PC-3 (cell line): ENCODE measurements around the gene TNFSF13B. TPM values are rescaled to one million over a fixed set of nuclear protein-coding genes. Genes with fewer than 3 reads are reported as not detected.

ENCODE experiments used
- ATAC-seq: fragments of 200-7000 bp; cut with Tn5 transposase; 2 replicates; pipeline ENCODE4 v1.9.1; 2020; ENCODE audit warnings: mild to moderate bottlenecking, moderate library complexity
- BruUV-seq: library from RNA; stranded (reverse); fragments of 400-500 nt; replicated peaks from 2 replicates; lab custom pipeline; 2021; lab: Mats Ljungman, UMichigan
- CTCF ChIA-PET: fragments of 300-600 bp; sonication (Branson Sonifier 250); formaldehyde crosslinking; loops from one replicate; lab custom pipeline; 2022; ENCODE audit warnings: antibody characterized with exemption; lab: Charles Lee
- POLR2A ChIA-PET: fragments of 300-600 bp; sonication (Branson Sonifier 250); formaldehyde crosslinking; loops from one replicate; lab custom pipeline; 2022; ENCODE audit warnings: antibody characterized with exemption; ENCODE audit not compliant: unreplicated experiment; lab: Charles Lee
- DNase-seq: peaks from one replicate; pipeline ENCODE4 v3.0.0-alpha.2; 2015
- H2AFZ ChIP-seq: fragments of 300-600 bp; sonication (generic); 2 replicates; pipeline ENCODE4 v1.6.0; 2016; ENCODE audit warnings: antibody characterized with exemption, low read length
- H3F3A ChIP-seq: fragments of 300-600 bp; sonication (generic); one replicate; pipeline ENCODE4 v1.6.0; 2017; ENCODE audit warnings: antibody characterized with exemption, low read length, control low read depth, mild to moderate bottlenecking; ENCODE audit not compliant: unreplicated experiment
- H3K27ac ChIP-seq: fragments of 300-600 bp; sonication (generic); 2 replicates; pipeline ENCODE4 v1.5.1; 2016; ENCODE audit warnings: mild to moderate bottlenecking, low read length
- H3K27me3 ChIP-seq: fragments of 300-600 bp; sonication (generic); 2 replicates; pipeline ENCODE4 v1.6.1; 2016; ENCODE audit warnings: low read length, mixed read lengths
- H3K36me3 ChIP-seq: fragments of 300-600 bp; sonication (generic); 2 replicates; pipeline ENCODE4 v1.6.1; 2016; ENCODE audit warnings: low read depth, mixed run types, low read length, mixed read lengths
- H3K4me1 ChIP-seq: fragments of 300-600 bp; sonication (generic); 2 replicates; pipeline ENCODE4 v1.5.1; 2016; ENCODE audit warnings: low read length; ENCODE audit not compliant: insufficient read depth
- H3K4me2 ChIP-seq: fragments of 300-600 bp; sonication (generic); 2 replicates; pipeline ENCODE4 v1.6.0; 2016; ENCODE audit warnings: low read length
- H3K4me3 ChIP-seq: fragments of 300-600 bp; sonication (generic); 2 replicates; pipeline ENCODE4 v1.5.1; 2016; ENCODE audit warnings: mild to moderate bottlenecking, low read length, mixed read lengths
- H3K79me2 ChIP-seq: fragments of 300-600 bp; sonication (generic); 2 replicates; pipeline ENCODE4 v1.6.1; 2017; ENCODE audit warnings: low read length, mixed read lengths
- H3K9ac ChIP-seq: fragments of 300-600 bp; sonication (generic); 2 replicates; pipeline ENCODE4 v1.6.0; 2016; ENCODE audit warnings: mild to moderate bottlenecking, low read length
- H3K9me2 ChIP-seq: fragments of 300-600 bp; sonication (generic); replicated peaks from 2 replicates; pipeline ENCODE4 v1.6.1; 2016; ENCODE audit warnings: mixed run types, low read length, mixed read lengths
- H3K9me3 ChIP-seq: fragments of 300-600 bp; sonication (generic); 2 replicates; pipeline ENCODE4 v1.6.1; 2016; ENCODE audit warnings: low read length, mixed read lengths
- H4K20me1 ChIP-seq: fragments of 300-600 bp; sonication (generic); 2 replicates; pipeline ENCODE4 v1.6.1; 2016; ENCODE audit warnings: low read length, mixed read lengths
- CTCF ChIP-seq: fragments of 300-600 bp; sonication (generic); conservative IDR thresholded peaks from 2 replicates; pipeline ENCODE4 v1.5.1; 2017; ENCODE audit warnings: antibody characterized with exemption, low read depth, mild to moderate bottlenecking, low read length
- EZH2 ChIP-seq: fragments of 300-600 bp; sonication (generic); IDR thresholded peaks from one replicate; pipeline ENCODE4 v1.6.1; 2017; ENCODE audit warnings: antibody characterized with exemption, mild to moderate bottlenecking, low read length; ENCODE audit not compliant: unreplicated experiment
- EZH2phosphoT487 ChIP-seq: fragments of 300-600 bp; sonication (generic); IDR thresholded peaks from 2 replicates; pipeline ENCODE4 v1.6.1; 2018; ENCODE audit warnings: mild to moderate bottlenecking, antibody characterized with exemption, low read length, borderline replicate concordance
- intact Hi-C: fragments of 100-400 bp; cut with micrococcal nuclease; formaldehyde crosslinking; loops from 2 replicates; pipeline ENCODE4 v1.9.0; 2023
- total RNA-seq: library from RNA; depleted of rRNA; stranded (reverse); fragments of >200 nt; gene quantifications from 2 replicates; pipeline ENCODE4 v1.2.3, GENCODE V29; 2014

Gene TNFSF13B
- total RNA-seq, 1 experiment from 2014 or later, result not detected

- Histone ChIP-seq H3K79me2 (no peaks in the 10 kb centered on the region), H3K9me2 (no peaks in the 10 kb centered on the region), H3K4me2 (no peak overlapping the region), H4K20me1 (no peaks in the 10 kb centered on the region), H3K4me1 (no peaks in the 10 kb centered on the region), H3K36me3 (no peaks in the 10 kb centered on the region), H3K27me3 (peaks cover 34% of the 10 kb centered on the region), H3F3A (no peaks in the 10 kb centered on the region), H3K4me3 (no peak overlapping the region), H3K27ac (no peak overlapping the region), H2AFZ (no peak overlapping the region), H3K9ac (no peak overlapping the region), H3K9me3 (no peaks in the 10 kb centered on the region)
- no peak for ATAC-seq
- no peak for DNase-seq
- intact Hi-C loops, result no loop called here
- POLR2A ChIA-PET, result no interaction called here
- BruUV-seq, result no TSS peak
- TF ChIP-seq EZH2phosphoT487 (no peak), CTCF (no peak), EZH2 (no peak)
- CTCF ChIA-PET, result no interaction called here
Measured at GRCh38 chr13:108316413-108316812, 46.9 kb downstream of the TNFSF13B start.

- peak; percentile 81 for TF ChIP-seq CTCF
- no peak for TF ChIP-seq EZH2phosphoT487
- DNase-seq, result peak; percentile 60
- no peak overlapping the region for H2AFZ ChIP-seq
- H3K4me3 ChIP-seq, result no peak overlapping the region
- H3F3A ChIP-seq, result no peaks in the 10 kb centered on the region
- no peaks in the 10 kb centered on the region for H3K36me3 ChIP-seq
- no peaks in the 10 kb centered on the region for H3K79me2 ChIP-seq
- H3K9ac ChIP-seq, result no peak overlapping the region
- ChIA-PET POLR2A (no interaction called here), CTCF (no interaction called here)
- no peaks in the 10 kb centered on the region for H4K20me1 ChIP-seq
- no peak overlapping the region for H3K27ac ChIP-seq
- no peak overlapping the region for H3K4me2 ChIP-seq
- H3K27me3 ChIP-seq, result peaks cover 43% of the 10 kb centered on the region
- no peaks in the 10 kb centered on the region for H3K9me2 ChIP-seq
- peak; percentile 86 for ATAC-seq
- intact Hi-C loops, result loop anchor here (1.0 to 5.0 kb wide), 3 partner anchors 95 to 575 kb away; no protein-coding TSS in a partner anchor
- no peaks in the 10 kb centered on the region for H3K4me1 ChIP-seq
- H3K9me3 ChIP-seq, result no peaks in the 10 kb centered on the region
- no TSS peak for BruUV-seq
Measured at GRCh38 chr13:108322206-108322824, 52.8 kb downstream of the TNFSF13B start.

GRCh38 chr13:108323031-108323430 lies 53.5 kb downstream of the TNFSF13B start:
- POLR2A ChIA-PET, result no interaction called here
- Histone ChIP-seq H3F3A (no peaks in the 10 kb centered on the region), H2AFZ (no peak overlapping the region), H3K27me3 (peaks cover 47% of the 10 kb centered on the region), H3K9ac (no peak overlapping the region), H3K9me3 (no peaks in the 10 kb centered on the region), H4K20me1 (no peaks in the 10 kb centered on the region), H3K36me3 (no peaks in the 10 kb centered on the region), H3K9me2 (no peaks in the 10 kb centered on the region), H3K79me2 (no peaks in the 10 kb centered on the region), H3K4me2 (no peak overlapping the region), H3K4me3 (no peak overlapping the region), H3K27ac (no peak overlapping the region), H3K4me1 (no peaks in the 10 kb centered on the region)
- CTCF ChIA-PET, result no interaction called here
- intact Hi-C loops, result loop anchor here (5.0 kb wide), 2 partner anchors 96 to 184 kb away; no protein-coding TSS in a partner anchor
- TF ChIP-seq EZH2 (no peak), CTCF (no peak), EZH2phosphoT487 (no peak)
- BruUV-seq, result no TSS peak
- DNase-seq, result no peak
- ATAC-seq, result no peak
